Neural cell (in vitro differentiated cells): ENCODE measurements around the gene FERMT2. TPM values are rescaled to one million over a fixed set of nuclear protein-coding genes. Genes with fewer than 3 reads are reported as not detected.

Source experiments
- H2AFZ ChIP-seq: fragments of 200-600, 300-800 bp; sonication (generic), shearing (Covaris generic); 2 replicates; pipeline ENCODE4 v1.6.0; 2014; ENCODE audit warnings: low read depth, mild to moderate bottlenecking, antibody characterized with exemption, low read length, moderate library complexity
- H3F3A ChIP-seq: fragments of 200-600 bp; shearing (Covaris generic); 2 replicates; pipeline ENCODE4 v1.6.1; 2016; ENCODE audit warnings: mild to moderate bottlenecking, moderate library complexity, mixed read lengths, antibody characterized with exemption, low read length; ENCODE audit not compliant: insufficient read depth, poor library complexity, severe bottlenecking
- H3K27ac ChIP-seq: fragments of 200-600, 300-800 bp; sonication (generic), shearing (Covaris generic); 2 replicates; pipeline ENCODE4 v1.5.1; 2014; ENCODE audit warnings: mild to moderate bottlenecking, low read length, moderate library complexity
- H3K27me3 ChIP-seq: fragments of 300-800, 200-600 bp; sonication (generic), shearing (Covaris generic); 2 replicates; pipeline ENCODE4 v1.6.0; 2014; ENCODE audit warnings: mild to moderate bottlenecking, low read depth, low read length, moderate library complexity; ENCODE audit not compliant: insufficient read depth
- H3K36me3 ChIP-seq: fragments of 300-800, 200-600 bp; sonication (generic), shearing (Covaris generic); 2 replicates; pipeline ENCODE4 v1.5.1; 2014; ENCODE audit warnings: mild to moderate bottlenecking, antibody characterized with exemption, low read length, moderate library complexity; ENCODE audit not compliant: insufficient read depth
- H3K4me2 ChIP-seq: fragments of 300-800, 200-600 bp; sonication (generic), shearing (Covaris generic); 2 replicates; pipeline ENCODE4 v1.6.0; 2014; ENCODE audit warnings: mild to moderate bottlenecking, low read length
- H3K4me3 ChIP-seq: fragments of 300-800, 200-600 bp; sonication (generic), shearing (Covaris generic); 2 replicates; pipeline ENCODE4 v1.5.1; 2014; ENCODE audit warnings: mild to moderate bottlenecking, low read length, moderate library complexity
- H3K79me2 ChIP-seq: fragments of 200-600 bp; shearing (Covaris generic); replicated peaks from 2 replicates; pipeline ENCODE4 v1.6.0; 2014; ENCODE audit warnings: mild to moderate bottlenecking, low read length, moderate library complexity; ENCODE audit not compliant: insufficient read depth
- H3K9ac ChIP-seq: fragments of 300-800, 200-600 bp; sonication (generic), shearing (Covaris generic); 2 replicates; pipeline ENCODE4 v1.6.1; 2016; ENCODE audit warnings: mild to moderate bottlenecking, low read length, mixed read lengths
- H3K9me2 ChIP-seq: fragments of 200-600 bp; shearing (Covaris generic); 2 replicates; pipeline ENCODE4 v1.6.1; 2016; ENCODE audit warnings: mild to moderate bottlenecking, low read length, mixed read lengths; ENCODE audit not compliant: insufficient read depth
- H3K9me3 ChIP-seq: fragments of 200-600, 300-800 bp; sonication (generic), shearing (Covaris generic); 2 replicates; pipeline ENCODE4 v1.6.1; 2016; ENCODE audit warnings: mild to moderate bottlenecking, mixed run types, low read length, moderate library complexity, mixed read lengths
- H4K20me1 ChIP-seq: fragments of 200-600 bp; shearing (Covaris generic); 2 replicates; pipeline ENCODE4 v1.6.1; 2016; ENCODE audit warnings: mild to moderate bottlenecking, mixed run types; ENCODE audit not compliant: insufficient read depth
- EP300 ChIP-seq: fragments of 450-650 bp; conservative IDR thresholded peaks from 2 replicates; pipeline ENCODE4 v1.6.1; 2014; ENCODE audit warnings: antibody characterized with exemption, mild to moderate bottlenecking, moderate library complexity; ENCODE audit not compliant: poor library complexity, severe bottlenecking
- EZH2 ChIP-seq: fragments of 200-600, 300-800 bp; shearing (Covaris generic), sonication (generic); IDR thresholded peaks from 2 replicates; pipeline ENCODE4 v1.6.1; 2014; ENCODE audit warnings: antibody characterized with exemption, low read length, borderline replicate concordance, mild to moderate bottlenecking; ENCODE audit not compliant: insufficient read depth, poor library complexity, severe bottlenecking
- MXI1 ChIP-seq: fragments of 450-650 bp; conservative IDR thresholded peaks from 2 replicates; pipeline ENCODE4 v1.6.1; 2014; ENCODE audit warnings: antibody characterized with exemption, mild to moderate bottlenecking; ENCODE audit not compliant: poor library complexity, severe bottlenecking
- POLR2AphosphoS5 ChIP-seq: IDR thresholded peaks from 2 replicates; pipeline ENCODE4 v1.6.1; 2012
- RAD21 ChIP-seq: fragments of 450-650 bp; conservative IDR thresholded peaks from 2 replicates; pipeline ENCODE4 v1.6.1; 2014; ENCODE audit warnings: antibody characterized with exemption, mild to moderate bottlenecking, moderate library complexity
- SMC3 ChIP-seq: fragments of 450-650 bp; conservative IDR thresholded peaks from 2 replicates; pipeline ENCODE4 v1.6.1; 2014; ENCODE audit warnings: antibody characterized with exemption, mild to moderate bottlenecking, moderate library complexity; ENCODE audit not compliant: poor library complexity
- TAF1 ChIP-seq: IDR thresholded peaks from 2 replicates; pipeline ENCODE4 v1.6.1; 2012; ENCODE audit warnings: low read depth
- polyA plus RNA-seq: library from polyadenylated mRNA; depleted of rRNA; stranded (reverse); fragments of >200 nt; gene quantifications from 2 replicates; pipeline ENCODE4 v1.2.3, GENCODE V29; 2014
- TF ChIP-seq, protein P1 (sequence below): fragments of 450-650 bp; IDR thresholded peaks from 2 replicates; pipeline ENCODE4 v1.5.1; 2014; ENCODE audit warnings: antibody characterized with exemption, mild to moderate bottlenecking, moderate library complexity; ENCODE audit not compliant: poor library complexity, severe bottlenecking
- TF ChIP-seq, protein P2 (sequence below): IDR thresholded peaks from 2 replicates; pipeline ENCODE4 v1.6.1; 2012; ENCODE audit warnings: borderline replicate concordance

Gene FERMT2
- polyA plus RNA-seq, 1 donor from 2014 or later, result 59.6 TPM

DNA sequence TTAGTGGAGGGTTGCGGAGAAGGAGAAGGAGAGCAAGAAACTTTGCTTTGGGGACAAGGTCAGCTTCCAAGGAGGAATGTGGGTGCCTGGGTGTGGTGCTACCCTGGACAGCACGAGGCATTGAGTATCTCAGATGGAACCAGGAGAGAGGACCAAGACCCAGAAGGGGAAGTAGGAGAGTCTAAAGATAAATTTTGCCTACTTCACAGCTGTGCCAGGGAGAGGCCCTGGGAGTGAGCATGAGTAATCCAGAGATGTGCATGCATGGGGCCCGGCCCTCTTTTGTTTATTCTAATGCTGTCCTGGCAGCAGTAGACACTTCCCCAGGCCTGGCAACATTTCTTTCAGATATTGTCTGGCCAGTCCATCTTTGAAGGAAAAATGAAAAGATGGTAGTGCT lies 110.0 kb downstream of the FERMT2 start:
- Histone ChIP-seq H3K4me3 (no peak overlapping the region), H3K9me2 (no peaks in the 10 kb centered on the region), H3K79me2 (no peaks in the 10 kb centered on the region), H3K27me3 (no peaks in the 10 kb centered on the region), H3K4me2 (no peak overlapping the region), H3K27ac (no peak overlapping the region), H3F3A (no peaks in the 10 kb centered on the region), H3K9me3 (no peaks in the 10 kb centered on the region), H2AFZ (no peak overlapping the region), H3K9ac (no peak overlapping the region), H3K36me3 (no peaks in the 10 kb centered on the region), H4K20me1 (no peaks in the 10 kb centered on the region)
- TF ChIP-seq, protein P1, sequence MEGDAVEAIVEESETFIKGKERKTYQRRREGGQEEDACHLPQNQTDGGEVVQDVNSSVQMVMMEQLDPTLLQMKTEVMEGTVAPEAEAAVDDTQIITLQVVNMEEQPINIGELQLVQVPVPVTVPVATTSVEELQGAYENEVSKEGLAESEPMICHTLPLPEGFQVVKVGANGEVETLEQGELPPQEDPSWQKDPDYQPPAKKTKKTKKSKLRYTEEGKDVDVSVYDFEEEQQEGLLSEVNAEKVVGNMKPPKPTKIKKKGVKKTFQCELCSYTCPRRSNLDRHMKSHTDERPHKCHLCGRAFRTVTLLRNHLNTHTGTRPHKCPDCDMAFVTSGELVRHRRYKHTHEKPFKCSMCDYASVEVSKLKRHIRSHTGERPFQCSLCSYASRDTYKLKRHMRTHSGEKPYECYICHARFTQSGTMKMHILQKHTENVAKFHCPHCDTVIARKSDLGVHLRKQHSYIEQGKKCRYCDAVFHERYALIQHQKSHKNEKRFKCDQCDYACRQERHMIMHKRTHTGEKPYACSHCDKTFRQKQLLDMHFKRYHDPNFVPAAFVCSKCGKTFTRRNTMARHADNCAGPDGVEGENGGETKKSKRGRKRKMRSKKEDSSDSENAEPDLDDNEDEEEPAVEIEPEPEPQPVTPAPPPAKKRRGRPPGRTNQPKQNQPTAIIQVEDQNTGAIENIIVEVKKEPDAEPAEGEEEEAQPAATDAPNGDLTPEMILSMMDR, result no peak
- no peak for TF ChIP-seq EZH2
- TF ChIP-seq, protein P2, sequence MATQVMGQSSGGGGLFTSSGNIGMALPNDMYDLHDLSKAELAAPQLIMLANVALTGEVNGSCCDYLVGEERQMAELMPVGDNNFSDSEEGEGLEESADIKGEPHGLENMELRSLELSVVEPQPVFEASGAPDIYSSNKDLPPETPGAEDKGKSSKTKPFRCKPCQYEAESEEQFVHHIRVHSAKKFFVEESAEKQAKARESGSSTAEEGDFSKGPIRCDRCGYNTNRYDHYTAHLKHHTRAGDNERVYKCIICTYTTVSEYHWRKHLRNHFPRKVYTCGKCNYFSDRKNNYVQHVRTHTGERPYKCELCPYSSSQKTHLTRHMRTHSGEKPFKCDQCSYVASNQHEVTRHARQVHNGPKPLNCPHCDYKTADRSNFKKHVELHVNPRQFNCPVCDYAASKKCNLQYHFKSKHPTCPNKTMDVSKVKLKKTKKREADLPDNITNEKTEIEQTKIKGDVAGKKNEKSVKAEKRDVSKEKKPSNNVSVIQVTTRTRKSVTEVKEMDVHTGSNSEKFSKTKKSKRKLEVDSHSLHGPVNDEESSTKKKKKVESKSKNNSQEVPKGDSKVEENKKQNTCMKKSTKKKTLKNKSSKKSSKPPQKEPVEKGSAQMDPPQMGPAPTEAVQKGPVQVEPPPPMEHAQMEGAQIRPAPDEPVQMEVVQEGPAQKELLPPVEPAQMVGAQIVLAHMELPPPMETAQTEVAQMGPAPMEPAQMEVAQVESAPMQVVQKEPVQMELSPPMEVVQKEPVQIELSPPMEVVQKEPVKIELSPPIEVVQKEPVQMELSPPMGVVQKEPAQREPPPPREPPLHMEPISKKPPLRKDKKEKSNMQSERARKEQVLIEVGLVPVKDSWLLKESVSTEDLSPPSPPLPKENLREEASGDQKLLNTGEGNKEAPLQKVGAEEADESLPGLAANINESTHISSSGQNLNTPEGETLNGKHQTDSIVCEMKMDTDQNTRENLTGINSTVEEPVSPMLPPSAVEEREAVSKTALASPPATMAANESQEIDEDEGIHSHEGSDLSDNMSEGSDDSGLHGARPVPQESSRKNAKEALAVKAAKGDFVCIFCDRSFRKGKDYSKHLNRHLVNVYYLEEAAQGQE, result no peak
- TF ChIP-seq RAD21, result no peak
- TF ChIP-seq POLR2AphosphoS5, result no peak
- TF ChIP-seq MXI1, result no peak
- no peak for TF ChIP-seq SMC3
- TF ChIP-seq EP300, result no peak
- TF ChIP-seq TAF1, result no peak

DNA sequence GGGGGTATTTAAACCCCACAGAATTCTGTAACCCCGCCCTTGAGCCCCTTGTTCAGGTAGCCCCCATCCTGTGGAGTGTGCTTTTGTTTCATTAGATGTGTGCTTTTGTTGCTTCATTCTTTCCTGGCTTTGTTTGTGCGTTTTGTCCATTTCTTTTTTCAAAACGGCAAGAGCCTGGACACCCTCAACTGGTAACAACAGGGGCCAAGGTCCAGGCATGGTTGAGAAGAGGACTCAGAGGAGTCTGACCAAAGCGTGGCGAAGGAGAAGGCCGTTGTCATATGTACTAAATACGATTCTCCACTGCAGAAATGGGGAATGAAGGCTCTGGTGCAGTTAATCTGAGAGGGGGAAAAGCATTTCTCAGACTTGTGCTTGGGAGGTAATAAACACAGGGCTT lies 113.4 kb downstream of the FERMT2 start:
- no peaks in the 10 kb centered on the region for H3K36me3 ChIP-seq
- TF ChIP-seq EP300 (no peak), POLR2AphosphoS5 (no peak), MXI1 (no peak), SMC3 (no peak), EZH2 (no peak)
- TF ChIP-seq, protein P2, result no peak
- TF ChIP-seq, protein P1, result no peak
- no peak overlapping the region for H2AFZ ChIP-seq
- no peaks in the 10 kb centered on the region for H3F3A ChIP-seq
- no peaks in the 10 kb centered on the region for H3K9me3 ChIP-seq
- no peak overlapping the region for H3K27ac ChIP-seq
- H3K27me3 ChIP-seq, result no peaks in the 10 kb centered on the region
- no peaks in the 10 kb centered on the region for H3K79me2 ChIP-seq
- no peaks in the 10 kb centered on the region for H3K9me2 ChIP-seq
- no peak overlapping the region for H3K4me3 ChIP-seq
- H3K9ac ChIP-seq, result no peak overlapping the region
- H4K20me1 ChIP-seq, result no peaks in the 10 kb centered on the region
- no peak overlapping the region for H3K4me2 ChIP-seq
